Stomach smooth muscle (tissue), 2 donors: ENCODE measurements around the gene KIAA1671.

Experiments
- H3K27ac ChIP-seq: one replicate; pipeline ENCODE4 v1.7.0; 2013; ENCODE audit warnings: mild to moderate bottlenecking, low read length, inconsistent platforms
- H3K27me3 ChIP-seq, 2 donors: one replicate each; pipeline ENCODE4 v1.7.0; 2013; ENCODE audit warnings: low read length in 2 of 2; ENCODE audit not compliant: insufficient read depth in 2 of 2, control insufficient read depth in 1 of 2
- H3K36me3 ChIP-seq, 2 donors: one replicate each; pipeline ENCODE4 v1.7.0; 2013; ENCODE audit warnings: low read length in 2 of 2; ENCODE audit not compliant: control insufficient read depth in 2 of 2, insufficient read depth in 2 of 2
- H3K4me1 ChIP-seq: one replicate; pipeline ENCODE4 v1.7.0; 2013; ENCODE audit warnings: low read length; ENCODE audit not compliant: control insufficient read depth, insufficient read depth
- H3K4me3 ChIP-seq, 2 donors: one replicate each; pipeline ENCODE4 v1.7.0; 2013; ENCODE audit warnings: low read length in 2 of 2
- H3K9ac ChIP-seq, 2 donors: one replicate each; pipeline ENCODE4 v1.7.0; 2013; ENCODE audit warnings: low read length in 2 of 2, mild to moderate bottlenecking in 1 of 2
- H3K9me3 ChIP-seq, 2 donors: one replicate each; pipeline ENCODE4 v1.7.0; 2013; ENCODE audit warnings: low read length in 2 of 2; ENCODE audit not compliant: control insufficient read depth in 2 of 2
- donor health status: healthy.
- donor health status: Pancreatic carcinoma.

KIAA1671 gene

DNA sequence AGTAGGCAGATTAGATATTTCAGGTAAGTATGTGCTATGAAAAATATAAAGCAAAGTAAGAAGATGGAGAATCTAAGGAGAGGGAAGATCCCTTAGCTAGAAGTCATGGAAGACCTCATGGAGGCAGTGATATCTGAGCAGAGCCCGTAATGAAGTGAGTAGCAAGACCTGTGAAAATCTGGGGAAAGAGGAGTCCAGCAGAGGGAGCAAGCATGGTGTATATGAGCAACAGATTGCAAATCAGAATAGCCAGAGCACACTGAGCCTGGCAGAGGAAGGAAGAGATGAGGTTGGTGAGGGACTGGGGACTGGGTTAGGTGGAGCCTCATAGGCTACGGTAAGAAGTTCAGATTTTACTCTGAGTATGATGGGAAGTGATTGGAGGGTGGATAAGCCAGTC lies 15.4 kb upstream of the KIAA1671 start:
- H3K27me3 ChIP-seq = peaks cover 0 to 2% of the 10 kb centered on the region in 2 donors
- H3K4me1 ChIP-seq = no peaks in the 10 kb centered on the region
- H3K36me3 ChIP-seq = no peaks in the 10 kb centered on the region
- H3K4me3 ChIP-seq = no peak overlapping the region
- no peaks in the 10 kb centered on the region for H3K9me3 ChIP-seq
- no peak overlapping the region for H3K27ac ChIP-seq
- no peak overlapping the region for H3K9ac ChIP-seq

DNA sequence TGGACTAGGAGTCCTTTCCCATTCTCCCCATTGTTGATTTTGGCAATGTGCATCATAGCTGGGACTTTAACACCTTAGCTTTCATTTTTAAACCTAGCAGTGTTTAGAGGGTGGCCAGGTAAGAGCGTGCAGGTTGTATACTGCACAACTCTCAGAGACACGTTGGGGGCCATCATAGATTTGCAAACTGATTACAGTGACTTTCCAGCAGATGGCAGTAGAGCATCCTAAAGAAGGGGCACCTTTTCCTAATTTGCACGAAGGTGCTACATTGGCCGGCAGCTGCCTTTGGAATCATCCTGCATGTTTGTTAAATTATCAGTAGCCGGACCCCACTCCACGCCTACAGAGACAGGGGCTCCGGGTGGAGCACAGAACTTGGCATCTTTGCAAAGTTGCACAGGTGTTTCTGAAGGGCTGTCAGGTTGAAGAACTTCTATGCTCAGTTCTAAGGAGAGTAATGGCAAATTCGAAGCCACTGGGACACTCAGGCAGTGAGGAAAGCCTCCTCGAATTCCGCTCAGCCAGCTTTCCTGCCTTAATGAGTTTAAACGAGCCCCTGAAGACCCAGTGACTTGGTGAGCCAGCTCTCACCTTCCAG lies 13.7 kb upstream of the KIAA1671 start:
- H3K4me1 ChIP-seq = no peaks in the 10 kb centered on the region
- peaks cover 0 to 5% of the 10 kb centered on the region in 2 donors for H3K27me3 ChIP-seq
- no peaks in the 10 kb centered on the region for H3K36me3 ChIP-seq
- no peak overlapping the region for H3K9ac ChIP-seq
- no peak overlapping the region for H3K27ac ChIP-seq
- no peak overlapping the region for H3K4me3 ChIP-seq
- no peaks in the 10 kb centered on the region for H3K9me3 ChIP-seq

DNA sequence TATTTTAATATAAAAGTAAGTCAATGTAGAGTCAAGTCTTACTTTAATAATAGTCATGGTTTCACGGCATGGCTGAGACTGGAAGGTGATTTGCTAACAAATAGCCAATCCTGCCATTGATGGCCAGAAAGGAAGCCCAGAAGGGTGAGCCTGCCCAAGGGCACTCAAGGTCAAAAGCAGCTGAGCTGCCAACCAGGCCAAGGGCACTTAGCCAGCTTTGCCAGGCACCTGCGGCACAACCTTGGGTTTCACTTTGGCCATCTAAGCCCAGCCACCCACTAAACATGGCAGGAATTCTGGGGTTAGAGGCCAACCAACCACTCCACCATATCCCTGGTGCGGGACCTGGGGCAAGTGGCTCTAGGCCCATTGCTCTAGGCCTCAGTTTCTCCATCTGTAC lies 10.2 kb upstream of the KIAA1671 start:
- no peaks in the 10 kb centered on the region for H3K4me1 ChIP-seq
- no peaks in the 10 kb centered on the region for H3K36me3 ChIP-seq
- H3K27me3 ChIP-seq = peaks cover 0 to 9% of the 10 kb centered on the region in 2 donors
- no peak overlapping the region for H3K9ac ChIP-seq
- no peaks in the 10 kb centered on the region for H3K9me3 ChIP-seq
- no peak overlapping the region for H3K4me3 ChIP-seq
- no peak overlapping the region for H3K27ac ChIP-seq

- peaks cover 2 to 16% of the 10 kb centered on the region in 2 donors for H3K27me3 ChIP-seq
- H3K4me3 ChIP-seq = no peak overlapping the region
- no peaks in the 10 kb centered on the region for H3K9me3 ChIP-seq
- H3K9ac ChIP-seq = no peak overlapping the region
- H3K36me3 ChIP-seq = no peaks in the 10 kb centered on the region
- H3K4me1 ChIP-seq = no peaks in the 10 kb centered on the region
- H3K27ac ChIP-seq = no peak overlapping the region
Observed at GRCh38 chr22:24944217-24944937, 8.1 kb upstream of the KIAA1671 start.

GRCh38 chr22:24945430-24945829 lies 7.1 kb upstream of the KIAA1671 start:
- H3K9ac ChIP-seq = no peak overlapping the region
- no peaks in the 10 kb centered on the region for H3K4me1 ChIP-seq

DNA sequence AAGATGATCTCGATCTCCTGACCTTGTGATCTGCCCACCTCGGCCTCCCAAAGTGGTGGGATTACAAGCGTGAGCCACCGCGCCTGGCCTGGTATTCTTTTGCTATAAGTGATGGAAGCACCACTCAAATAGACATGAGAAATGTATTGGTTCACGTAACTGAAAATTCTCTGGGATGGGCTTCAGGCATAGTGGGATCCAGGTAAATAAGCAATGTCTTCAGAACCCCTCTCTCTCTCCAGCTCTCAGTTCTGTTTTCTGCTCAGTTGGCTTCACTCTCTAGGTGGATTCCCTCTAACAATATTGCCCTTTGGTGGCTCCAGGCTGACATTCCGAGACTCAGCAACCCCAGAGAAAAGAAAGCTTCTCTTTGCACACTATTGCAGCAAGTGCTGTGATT lies 5.1 kb upstream of the KIAA1671 start:
- no peak overlapping the region for H3K9ac ChIP-seq
- H3K4me3 ChIP-seq = no peak overlapping the region
- H3K27me3 ChIP-seq = peaks cover 2 to 18% of the 10 kb centered on the region in 2 donors
- no peak overlapping the region for H3K27ac ChIP-seq
- H3K4me1 ChIP-seq = peaks cover 4% of the 10 kb centered on the region
- no peaks in the 10 kb centered on the region for H3K9me3 ChIP-seq
- H3K36me3 ChIP-seq = no peaks in the 10 kb centered on the region

More at GRCh38 chr22:24945430-24945829, 7.1 kb upstream of the KIAA1671 start:
- H3K27me3 ChIP-seq = peaks cover 2 to 18% of the 10 kb centered on the region in 2 donors
- H3K27ac ChIP-seq = no peak overlapping the region
- no peaks in the 10 kb centered on the region for H3K9me3 ChIP-seq
- no peak overlapping the region for H3K4me3 ChIP-seq
- H3K36me3 ChIP-seq = no peaks in the 10 kb centered on the region

DNA sequence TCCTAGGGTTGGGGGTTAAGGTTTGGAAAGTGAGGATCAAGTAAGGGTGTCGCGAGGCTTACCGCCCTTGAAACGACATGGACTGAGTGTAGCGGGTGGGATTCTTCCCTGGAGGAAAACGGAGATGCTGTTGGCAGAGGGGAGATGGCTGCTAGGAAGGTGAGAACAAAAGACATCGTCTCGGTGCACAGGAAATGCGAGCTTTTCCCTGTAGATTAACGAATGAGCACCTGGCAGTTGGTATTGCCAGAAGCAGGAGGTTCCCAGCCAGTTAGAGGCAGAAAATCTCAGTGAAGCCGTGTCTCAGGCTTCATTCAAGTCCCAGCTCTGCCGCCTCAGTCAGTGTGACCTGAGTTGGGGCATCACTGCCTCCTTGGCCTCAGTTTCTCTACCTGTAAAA lies 4.6 kb upstream of the KIAA1671 start:
- Histone ChIP-seq H3K27ac (no peak overlapping the region), H3K4me3 (no peak overlapping the region), H3K9ac (no peak overlapping the region), H3K36me3 (no peaks in the 10 kb centered on the region), H3K9me3 (no peaks in the 10 kb centered on the region), H3K4me1 (peaks cover 6% of the 10 kb centered on the region), H3K27me3 (peaks cover 2 to 15% of the 10 kb centered on the region in 2 donors)

- H3K4me3 ChIP-seq = no peak overlapping the region
- H3K4me1 ChIP-seq = peaks cover 13% of the 10 kb centered on the region
- no peak overlapping the region for H3K9ac ChIP-seq
- no peaks in the 10 kb centered on the region for H3K36me3 ChIP-seq
- H3K9me3 ChIP-seq = no peaks in the 10 kb centered on the region
- peaks cover 2 to 15% of the 10 kb centered on the region in 2 donors for H3K27me3 ChIP-seq
- H3K27ac ChIP-seq = no peak overlapping the region
Observed at GRCh38 chr22:24948356-24949202, 3.9 kb upstream of the KIAA1671 start.

DNA sequence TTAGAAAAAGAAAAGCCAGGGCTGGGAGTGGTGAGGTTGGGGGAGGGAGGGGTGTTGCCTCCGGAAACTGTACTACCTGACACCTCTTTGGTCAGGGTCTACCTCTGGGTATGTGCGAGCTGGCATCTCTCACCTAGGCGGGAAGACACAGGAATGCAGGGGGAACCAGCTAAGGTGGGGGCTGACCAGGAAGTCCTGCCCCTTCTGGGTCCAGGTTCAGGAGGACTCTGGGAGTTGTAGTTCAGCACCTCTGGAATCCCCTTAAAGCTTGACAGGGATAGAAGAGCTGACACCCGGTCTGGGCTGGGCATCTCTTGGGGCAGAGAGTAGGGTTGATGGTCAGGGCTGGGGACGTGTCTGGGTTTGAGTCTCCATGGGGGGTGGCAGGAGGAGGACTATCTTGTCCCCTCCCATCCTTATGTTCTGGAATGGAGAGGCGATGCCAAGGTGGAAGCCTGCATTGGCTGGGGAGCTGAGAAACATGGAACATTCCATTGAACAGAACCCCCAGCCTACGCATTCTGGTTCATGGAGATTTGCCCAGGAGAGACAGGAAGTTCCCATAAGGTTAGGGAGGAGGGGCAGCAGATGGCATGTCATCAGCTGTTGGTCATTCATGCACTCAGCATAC lies 2.1 kb upstream of the KIAA1671 start:
- no peaks in the 10 kb centered on the region for H3K36me3 ChIP-seq
- no peak overlapping the region for H3K27ac ChIP-seq
- H3K4me3 ChIP-seq = no peak overlapping the region
- no peak overlapping the region for H3K9ac ChIP-seq
- H3K27me3 ChIP-seq = peaks cover 2 to 15% of the 10 kb centered on the region in 2 donors
- peaks cover 16% of the 10 kb centered on the region for H3K4me1 ChIP-seq
- H3K9me3 ChIP-seq = no peaks in the 10 kb centered on the region

GRCh38 chr22:24952837-24953383 lies 394 bp downstream of the KIAA1671 start:
- H3K27ac ChIP-seq = no peak overlapping the region
- peak overlapping the region; percentile 79 to 82 for H3K9ac ChIP-seq
- H3K4me1 ChIP-seq = peaks cover 16% of the 10 kb centered on the region
- H3K27me3 ChIP-seq = peaks cover 2 to 6% of the 10 kb centered on the region in 2 donors
- H3K36me3 ChIP-seq = no peaks in the 10 kb centered on the region
- no peaks in the 10 kb centered on the region for H3K9me3 ChIP-seq
- peak overlapping the region; percentile 86 to 90 for H3K4me3 ChIP-seq
